Stimulated activated CD4-positive, alpha-beta T cell treated with anti-CD3 and anti-CD28 coated beads, TNF-alpha, amount 100 ng/mL, for 24 hours (primary cell): Measurements from ENCODE around the gene ATP8B1.
"Not testable (repeated sequence)": the region's sequence is repeated elsewhere in the genome, so short reads cannot be mapped to it uniquely, and the experiment has no call there.

ENCODE experiments used
- DNase-seq, 3 experiments: peaks; one replicate each; pipeline ENCODE4 v3.0.0-alpha.2; 2020; ENCODE audit warnings: low read depth in 3 of 3

Gene ATP8B1

DNA sequence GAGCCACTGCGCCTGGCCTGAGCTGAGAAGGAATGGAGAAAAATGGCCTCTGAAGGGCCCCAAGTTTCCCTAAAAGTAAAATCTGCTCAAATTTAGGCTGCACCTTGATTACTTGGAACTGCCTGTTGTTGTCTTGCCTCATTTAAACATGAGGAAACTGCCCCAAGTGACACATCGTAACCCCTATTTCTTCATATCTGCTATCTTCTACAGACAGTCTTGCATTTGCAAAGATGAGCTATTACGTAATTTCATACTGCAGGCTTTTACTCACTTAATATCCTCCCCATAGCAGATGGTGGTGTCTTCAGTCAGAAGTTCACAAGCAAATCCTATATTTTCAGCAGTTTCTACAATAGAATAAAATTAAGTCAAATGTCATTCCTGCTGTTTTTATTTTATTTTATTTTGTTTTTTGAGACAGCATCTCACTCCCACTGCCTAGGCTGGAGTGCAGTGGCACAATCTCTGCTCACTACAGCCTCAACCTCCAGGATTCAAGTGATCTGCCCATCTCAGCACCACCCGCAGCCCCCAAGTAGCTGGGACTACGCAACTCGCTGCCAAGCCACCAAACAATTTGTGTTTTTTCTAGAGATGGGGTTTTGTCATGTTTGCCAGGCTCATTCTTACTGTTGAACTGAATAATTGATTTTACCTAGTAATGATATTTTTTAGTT lies 136.2 kb downstream of the ATP8B1 start:
- no peak for DNase-seq

DNA sequence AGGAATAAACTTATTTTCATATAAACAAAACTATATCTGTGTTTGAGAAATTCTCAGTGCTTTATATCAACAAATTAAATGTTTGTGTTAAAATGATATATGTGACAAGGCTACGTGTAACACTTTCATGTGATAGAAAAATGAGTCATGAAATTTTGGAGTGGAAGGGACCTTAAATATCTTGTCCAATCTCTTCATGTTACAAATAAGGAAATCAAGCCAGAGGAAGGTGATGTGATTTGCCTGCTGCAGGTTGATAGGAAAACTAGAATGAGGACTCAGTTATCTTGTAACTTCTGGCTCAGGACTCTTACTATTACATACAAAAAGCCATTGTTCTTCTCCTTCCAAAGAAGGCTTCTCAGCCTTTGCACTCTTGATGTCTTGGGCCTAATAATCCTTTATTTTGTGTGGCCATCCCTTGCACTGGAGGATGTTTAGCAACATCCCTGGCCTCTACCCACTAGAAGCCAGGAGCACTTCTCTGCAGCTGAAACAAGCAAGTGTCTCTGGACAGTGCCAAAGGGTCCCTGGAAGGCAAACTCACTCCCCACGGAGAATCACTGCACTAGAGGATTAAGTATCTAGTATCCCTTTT lies 138.4 kb downstream of the ATP8B1 start:
- no peak for DNase-seq

DNA sequence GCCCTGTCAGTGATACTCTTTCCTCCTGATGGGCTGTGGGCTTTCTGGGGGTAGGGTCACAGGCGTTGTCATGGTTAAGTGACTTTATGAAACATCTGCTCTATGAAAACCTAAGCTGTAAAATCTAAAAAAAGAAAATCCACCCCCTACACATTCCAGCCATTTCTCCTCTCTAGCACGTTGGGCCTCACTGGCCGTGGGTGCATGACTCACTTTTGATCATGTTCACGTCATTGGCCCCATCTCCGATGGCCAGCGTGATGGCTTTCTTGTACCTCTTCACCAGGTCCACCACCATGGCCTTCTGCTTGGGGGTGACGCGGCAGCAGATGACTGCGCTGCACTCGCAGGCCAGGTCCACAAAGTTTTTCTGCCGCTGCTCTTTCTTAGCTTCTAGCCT lies 142.2 kb downstream of the ATP8B1 start:
- no peak for DNase-seq

DNA sequence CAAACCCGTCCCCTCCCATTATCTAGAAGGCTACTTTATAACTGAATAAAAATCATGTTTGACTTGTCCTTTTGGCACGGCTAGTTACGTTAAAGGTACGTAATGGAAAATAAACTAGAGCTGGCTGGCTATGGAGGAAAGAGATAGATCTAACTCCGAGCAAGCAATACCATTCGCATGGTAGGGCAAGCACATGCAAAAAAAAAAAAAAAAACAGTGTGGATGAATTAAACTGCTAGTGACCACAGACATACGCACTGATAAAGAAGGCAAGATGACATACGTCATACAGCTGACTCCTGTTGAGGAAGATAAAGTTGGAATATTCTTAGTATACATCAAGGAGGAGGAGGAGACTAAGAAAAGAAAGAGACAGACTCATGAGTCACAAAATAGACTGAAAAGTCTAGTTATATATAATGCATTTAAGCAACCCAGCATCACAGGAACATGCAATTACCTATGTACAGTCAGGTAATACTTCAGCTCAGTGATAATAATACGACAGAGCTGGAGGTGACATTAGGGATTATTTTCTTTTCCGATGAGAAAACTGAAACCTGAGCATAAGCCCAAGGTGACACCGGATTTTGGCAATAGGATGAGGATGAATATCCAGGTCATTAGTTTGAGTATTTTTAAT lies 143.5 kb downstream of the ATP8B1 start:
- DNase-seq = no peak

DNA sequence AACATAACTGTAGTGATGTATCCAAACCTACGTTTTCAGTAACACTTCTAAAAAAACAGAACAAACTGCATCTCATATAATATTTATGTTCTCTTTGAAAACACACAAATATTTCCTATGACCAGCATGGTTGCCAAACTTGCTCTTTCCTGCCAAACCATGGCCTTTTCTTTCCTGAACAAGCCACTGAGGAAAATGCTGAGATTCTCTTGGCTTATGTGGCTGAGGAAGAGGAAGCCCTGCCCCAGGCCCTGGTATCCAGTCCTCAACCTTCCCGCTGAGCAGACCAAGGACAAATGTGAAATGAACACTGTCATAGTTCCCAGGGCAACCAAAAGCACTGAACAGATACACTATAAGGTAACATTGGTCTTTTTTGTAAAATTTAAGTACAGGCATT lies 145.6 kb downstream of the ATP8B1 start:
- DNase-seq = no peak

DNA sequence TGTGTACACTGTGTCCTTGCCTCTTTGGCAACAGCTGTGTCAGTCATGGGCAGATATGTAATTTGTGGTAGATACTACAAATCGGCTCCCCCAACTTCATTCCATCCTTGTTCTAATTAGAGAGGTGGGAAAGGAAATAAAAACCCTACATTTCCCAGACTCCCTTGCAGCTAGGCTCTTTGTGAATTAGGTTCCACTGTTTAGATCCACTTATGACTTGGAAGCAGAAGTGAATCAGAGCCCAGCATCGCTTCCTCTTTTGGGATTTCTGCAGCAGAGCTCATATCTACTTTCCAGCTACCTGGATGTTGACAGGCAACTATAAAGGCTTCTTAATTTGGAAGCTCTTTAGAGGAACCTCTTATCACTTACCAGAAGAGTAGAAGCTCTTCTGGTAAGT lies 147.4 kb downstream of the ATP8B1 start:
- DNase-seq = no peak

DNA sequence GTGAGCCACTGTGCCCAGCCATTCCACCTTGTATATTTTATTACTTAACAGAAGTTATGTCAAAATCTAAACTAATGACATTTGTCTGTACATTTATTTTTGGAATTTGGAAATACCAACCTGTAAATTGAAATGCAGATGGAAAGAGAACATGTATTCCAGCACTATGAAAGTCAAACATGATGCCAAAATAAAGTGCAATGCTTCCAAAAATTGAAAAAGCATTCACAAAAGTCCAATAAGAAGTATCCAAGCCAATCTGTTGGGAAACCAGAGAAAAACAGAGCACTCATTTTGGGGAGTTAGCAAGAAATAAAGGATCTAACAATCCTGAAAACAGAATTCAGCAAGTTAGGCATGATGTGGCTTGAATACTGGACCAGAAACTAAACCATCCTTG lies 151.2 kb downstream of the ATP8B1 start:
- no peak for DNase-seq

DNA sequence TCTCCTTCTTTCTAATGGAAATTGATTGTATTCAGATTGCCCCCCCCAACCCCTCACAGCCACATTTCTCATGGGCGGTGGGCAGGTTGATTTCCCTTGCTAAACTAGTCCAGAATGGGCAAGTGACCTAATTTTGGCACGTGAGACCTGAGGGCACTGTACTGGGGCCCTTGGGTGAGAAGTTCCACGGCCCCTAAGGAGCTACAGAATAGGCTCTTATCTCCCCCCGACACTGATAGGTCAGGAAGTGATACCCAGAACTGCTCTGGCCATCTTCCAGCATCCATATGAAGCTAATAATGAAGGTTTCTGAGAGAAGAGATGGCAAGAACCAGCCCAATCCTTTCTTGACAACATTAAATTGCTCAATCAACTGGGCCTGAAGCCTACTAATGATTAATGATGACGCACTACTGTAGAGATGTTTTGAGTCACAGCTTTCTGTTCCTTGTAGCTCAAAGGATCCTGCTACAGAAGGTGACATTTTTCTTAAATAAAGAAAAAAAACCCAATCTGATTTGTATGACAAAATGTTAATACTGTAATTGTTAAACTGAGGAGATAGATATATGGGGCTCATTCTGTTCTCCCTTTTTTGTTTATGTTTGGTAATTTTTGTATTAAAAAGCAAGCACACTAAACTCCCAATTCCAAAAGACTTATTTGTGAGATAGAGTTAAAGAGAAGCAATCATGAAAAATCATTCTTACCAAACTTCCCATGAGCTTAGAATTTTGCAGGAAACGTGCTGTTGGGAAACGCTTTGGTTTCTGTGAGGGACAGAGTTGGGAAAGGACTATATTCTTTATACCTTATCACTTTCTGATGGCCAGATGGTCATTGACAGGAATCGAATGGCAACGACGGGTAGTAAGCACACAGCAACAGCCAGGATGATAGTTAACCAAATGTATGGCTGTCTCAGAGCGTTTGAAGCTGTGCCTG lies 153.3 kb downstream of the ATP8B1 start:
- no peak for DNase-seq

DNA sequence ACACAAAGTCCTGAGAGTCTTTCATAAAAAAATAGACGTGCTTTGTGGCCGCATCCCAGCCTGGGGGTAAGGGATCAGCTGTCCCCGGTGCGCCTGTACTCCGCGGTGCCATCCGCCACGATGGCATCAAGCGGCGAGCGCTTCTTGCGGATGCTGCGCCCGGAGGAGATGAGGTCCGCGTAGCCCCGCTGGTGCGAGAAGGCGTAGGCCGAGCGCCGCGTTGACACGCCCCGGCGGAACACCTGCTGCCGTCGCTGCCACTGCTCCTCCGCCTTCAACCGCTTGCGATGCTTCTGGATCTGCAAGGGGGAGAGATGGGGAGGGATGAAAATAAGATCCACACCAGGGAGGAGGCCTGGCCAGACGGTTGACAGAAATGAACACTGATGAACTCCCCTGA lies 154.7 kb downstream of the ATP8B1 start:
- no peak for DNase-seq

DNA sequence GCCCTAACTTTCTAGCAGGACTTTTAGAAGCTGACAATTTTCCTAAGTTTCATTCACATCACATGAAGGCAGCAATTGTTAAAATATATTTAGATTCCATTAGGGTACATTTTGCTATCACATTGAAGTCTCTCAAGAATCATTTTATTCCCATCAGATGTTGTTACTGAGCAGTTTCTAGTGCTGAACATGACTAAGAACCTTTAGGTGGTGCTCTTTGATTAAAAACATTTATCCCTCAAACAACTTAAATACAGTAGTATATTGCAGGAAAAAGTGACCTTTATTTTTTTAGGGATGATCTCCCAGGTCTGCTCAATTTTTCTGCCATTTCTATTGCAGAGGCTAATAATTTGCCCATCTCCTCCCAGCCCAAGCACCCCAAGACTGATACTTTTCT lies 158.6 kb downstream of the ATP8B1 start:
- DNase-seq = no peak

DNA sequence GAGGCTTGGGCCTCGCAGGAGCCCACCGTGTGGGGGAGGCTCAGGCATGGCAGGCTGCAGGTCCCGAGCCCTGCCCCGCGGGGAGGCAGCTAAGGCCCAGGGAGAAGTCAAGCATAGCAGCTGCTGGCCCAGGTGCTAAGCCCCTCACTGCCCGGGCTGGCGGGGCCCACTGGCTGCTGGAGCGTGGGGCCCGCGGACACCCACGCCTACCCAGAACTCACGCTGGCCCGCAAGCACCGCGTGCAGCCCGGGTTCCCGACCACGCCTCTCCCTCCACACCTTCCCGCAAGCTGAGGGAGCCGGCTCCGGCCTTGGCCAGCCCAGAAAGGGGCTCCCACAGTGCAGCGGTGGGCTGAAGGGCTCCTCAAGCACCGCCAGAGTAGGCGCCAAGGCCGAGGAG lies 159.4 kb downstream of the ATP8B1 start:
- DNase-seq = not testable (repeated sequence)

DNA sequence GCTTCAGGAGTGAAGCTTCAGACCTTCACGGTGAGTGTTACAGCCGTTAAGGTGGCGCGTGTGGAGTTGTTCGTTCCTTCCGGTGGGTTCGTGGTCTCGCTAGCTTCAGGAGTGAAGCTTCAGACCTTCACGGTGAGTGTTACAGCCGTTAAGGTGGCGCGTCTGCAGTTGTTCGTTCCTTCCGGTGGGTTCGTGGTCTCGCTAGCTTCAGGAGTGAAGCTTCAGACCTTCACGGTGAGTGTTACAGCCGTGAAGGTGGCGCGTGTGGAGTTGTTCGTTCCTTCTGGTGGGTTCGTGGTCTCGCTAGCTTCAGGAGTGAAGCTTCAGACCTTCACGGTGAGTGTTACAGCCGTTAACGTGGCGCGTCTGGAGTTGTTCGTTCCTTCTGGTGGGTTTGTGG lies 160.7 kb downstream of the ATP8B1 start:
- DNase-seq = not testable (repeated sequence)

DNA sequence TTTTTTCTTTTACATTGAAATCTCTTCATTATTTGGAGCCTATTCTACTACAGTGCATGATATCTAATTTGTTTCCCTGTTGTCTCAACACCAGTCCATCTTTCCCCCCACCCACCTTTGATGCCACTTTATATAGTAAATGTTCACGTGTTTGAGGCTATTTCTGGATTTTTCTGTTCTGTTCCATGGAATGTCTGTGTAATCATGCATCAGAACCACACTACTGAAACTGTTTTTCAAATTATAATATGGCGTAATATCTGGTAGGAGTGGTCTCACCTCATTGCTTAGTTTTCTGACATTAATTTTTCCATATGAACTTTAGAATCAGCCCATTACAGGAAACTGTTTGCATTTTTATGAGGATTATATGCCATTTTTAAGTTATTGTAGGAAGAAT lies 162.4 kb downstream of the ATP8B1 start:
- DNase-seq = no peak

DNA sequence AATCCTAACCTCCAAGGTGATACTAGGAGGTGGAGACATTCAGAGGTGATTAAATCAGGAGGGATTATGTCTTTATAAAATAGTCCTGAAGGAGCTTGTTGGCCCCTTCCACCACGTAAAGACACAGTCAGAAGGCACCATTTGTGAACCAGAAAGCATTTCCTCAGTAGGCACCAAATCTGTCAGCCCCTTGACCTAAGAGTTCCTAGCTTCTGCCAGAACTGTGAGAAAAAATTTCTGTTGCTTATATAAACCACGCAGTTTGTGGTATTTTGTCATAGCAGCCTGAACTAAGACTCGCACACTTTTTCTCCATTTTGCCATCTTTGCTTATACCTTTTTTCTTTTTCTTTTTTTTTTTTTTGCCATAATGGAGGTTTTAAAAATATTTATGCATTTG lies 162.9 kb downstream of the ATP8B1 start:
- no peak for DNase-seq

DNA sequence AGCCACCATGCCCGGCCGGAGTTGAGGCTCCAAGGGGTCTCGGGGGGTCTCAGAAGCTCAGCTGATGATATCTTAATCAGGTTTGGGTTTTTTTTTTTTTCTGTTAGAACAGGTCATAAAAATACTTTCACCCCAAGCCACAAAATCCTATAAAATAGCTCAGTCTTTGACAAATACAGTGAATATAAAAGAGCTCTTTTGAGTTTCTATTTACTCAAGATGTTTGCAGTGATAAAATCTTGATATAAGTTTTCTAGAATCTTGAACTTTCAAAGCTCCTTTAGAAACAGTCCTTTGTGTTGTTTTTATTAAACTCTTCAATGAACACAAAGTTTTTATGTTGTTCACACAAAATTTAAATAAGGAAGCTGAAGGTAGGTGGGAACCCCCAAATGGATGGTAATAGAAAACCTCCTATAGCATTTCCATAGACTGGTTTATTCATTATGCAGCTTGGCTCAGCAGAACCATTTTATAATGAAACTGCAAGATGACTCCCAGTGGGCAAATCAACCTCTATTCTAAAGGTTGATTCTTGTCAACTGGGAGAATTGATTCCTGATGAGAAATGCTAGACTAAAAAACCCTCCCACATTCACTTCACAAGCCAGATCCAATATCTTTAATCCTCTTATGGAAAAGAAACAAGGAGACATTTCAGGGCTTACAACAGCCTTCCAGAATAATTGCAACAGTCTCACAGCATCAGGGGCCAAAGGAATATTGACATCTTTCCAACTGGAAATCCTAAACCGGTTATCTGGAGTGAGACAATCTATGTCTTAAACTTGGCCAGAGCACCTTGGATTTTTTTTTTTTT lies 167.9 kb downstream of the ATP8B1 start:
- DNase-seq = no peak

DNA sequence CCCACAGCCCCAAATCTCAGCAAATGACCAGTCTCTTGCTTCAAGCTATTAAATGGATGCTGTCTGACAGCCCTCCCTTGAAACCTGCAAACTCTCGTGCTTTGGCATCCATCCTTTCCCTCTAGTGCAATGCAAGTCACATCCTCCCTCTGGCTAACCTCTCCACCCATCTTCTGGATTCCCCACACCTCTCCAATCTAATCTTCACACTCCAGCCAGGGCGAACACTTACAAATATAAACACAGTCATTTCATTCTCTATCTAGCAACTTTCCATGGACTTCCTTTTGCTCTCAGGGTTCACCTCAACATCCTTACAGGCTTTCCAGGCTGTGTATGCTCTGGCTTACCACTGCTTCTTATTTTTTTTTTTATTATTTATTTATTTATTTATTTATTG lies 171.4 kb downstream of the ATP8B1 start:
- DNase-seq = no peak

DNA sequence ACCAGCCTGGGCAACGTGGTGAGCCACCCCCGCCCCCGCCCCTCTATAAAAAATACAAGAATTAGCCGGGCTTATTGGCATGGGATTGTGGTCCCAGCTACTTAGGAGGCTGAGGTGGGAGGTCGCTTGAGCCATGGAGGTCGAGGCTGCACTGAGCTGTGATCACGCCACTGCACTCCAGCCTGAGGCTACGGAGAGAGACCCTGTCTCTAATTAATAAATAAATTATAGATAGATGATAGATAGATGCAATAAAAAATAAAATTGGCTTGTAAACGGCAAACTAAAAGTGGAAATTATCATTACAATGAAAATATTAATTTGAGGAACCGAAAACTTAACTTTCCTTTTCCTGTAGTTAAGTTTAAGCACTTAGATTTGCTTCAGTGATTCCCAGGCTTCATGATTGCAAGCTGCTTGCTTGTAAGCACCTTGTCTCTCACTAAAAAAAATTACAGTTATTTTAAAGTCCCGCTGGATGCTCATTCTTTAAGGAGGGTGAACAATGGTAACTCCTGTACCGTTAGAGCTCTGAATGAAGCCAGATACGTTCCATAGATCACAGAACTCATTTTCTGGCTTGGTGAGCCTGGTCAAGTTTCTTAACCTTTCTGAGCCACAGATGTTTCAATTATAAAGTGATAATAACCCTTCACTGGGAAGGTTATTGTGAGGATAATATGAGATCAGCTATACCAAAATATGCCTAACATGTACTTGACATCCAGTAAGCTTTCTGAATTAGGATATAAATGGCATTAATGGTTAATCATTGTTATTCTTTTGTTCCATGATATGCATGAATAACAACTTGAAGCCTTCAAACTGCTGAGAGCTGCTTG lies 172.1 kb downstream of the ATP8B1 start:
- no peak for DNase-seq

DNA sequence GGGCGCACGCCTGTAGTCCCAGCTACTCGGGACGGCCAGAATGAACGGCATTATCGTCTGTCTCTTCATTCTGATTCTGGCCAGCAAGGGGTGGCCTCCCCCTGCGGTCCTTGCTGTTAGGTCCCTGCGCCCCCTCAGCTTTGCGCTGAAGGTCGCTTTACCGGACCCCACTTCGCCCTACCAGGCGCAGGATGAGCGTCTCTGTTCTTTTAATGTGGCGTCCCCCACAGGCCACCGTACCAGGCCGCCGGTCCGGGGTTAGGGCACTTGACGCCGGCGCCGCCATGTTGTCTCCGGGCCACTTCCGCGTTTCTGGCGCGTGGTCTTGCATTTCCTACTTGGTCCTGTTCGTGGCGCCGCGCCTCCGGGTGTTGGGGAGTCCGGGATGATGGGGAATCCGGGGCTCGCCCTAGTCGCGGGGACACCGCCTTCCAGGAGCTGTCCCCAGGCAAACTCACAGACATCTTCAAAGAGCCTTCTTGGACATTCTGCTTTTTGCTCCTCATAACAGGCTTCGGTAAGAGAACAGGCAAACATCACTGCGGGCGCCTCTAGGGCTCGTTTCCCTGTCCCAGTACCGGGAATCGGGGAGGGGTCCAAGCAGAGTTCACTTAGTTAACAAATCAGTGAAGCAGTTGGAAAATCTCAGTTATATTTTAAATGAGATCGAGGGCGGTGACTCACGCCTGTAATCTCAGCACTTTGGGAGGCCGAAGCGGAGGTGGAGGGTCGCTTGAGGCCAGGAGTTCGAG lies 172.9 kb downstream of the ATP8B1 start:
- DNase-seq = peak; percentile 88 to 93 (median 90)

DNA sequence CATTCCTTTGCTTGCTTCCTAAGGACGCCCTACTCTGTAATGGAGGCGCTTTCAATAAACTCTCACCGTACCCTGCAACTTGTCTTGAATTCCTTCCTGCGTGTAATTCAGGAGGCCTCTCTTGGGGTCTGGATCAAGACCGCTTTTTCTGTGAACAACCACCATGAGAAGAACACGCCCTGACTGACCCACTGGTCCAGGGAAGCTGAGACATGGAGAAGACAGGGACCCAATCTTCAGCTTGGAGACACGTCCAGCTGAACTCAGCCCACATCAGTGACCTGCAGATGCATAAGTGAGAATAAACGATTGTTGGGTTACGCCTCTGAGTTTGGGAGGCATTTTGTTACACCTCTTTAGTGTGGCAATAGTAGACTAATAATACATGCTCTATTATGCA lies 173.7 kb downstream of the ATP8B1 start:
- DNase-seq = no peak

DNA sequence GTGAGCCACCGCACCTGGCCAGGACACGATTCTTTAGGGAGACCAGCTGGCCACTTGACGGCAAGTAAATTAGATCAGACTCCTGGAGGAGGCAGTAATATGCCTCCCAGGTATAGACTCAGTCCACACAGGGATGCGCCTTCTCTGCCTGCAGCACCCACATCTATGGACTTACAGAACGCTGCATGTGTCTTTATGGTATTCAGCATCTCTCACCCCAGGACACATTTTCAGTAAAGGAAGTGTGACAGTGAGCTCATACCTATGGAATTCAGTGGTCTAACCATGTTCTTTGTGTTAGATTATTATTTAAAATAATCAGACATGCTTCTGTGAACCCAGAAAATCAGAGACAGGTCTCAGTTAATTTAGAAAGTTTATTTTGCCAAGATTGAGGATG lies 175.6 kb downstream of the ATP8B1 start:
- no peak for DNase-seq
